Subcutaneous abdominal adipose tissue (tissue), 5 donors: Measurements from ENCODE around the gene PREP.
"Not testable (repeated sequence)": the region's sequence is repeated elsewhere in the genome, so short reads cannot be mapped to it uniquely, and the experiment has no call there.

ENCODE experiments used
- H3K27ac ChIP-seq: one replicate; pipeline ENCODE4 v1.7.0; 2013; ENCODE audit warnings: low read depth, mild to moderate bottlenecking, inconsistent platforms, low read length, moderate library complexity
- H3K27me3 ChIP-seq, 5 donors: one replicate each; pipeline ENCODE4 v1.7.0; 2013; ENCODE audit warnings: low read length in 5 of 5, inconsistent platforms in 1 of 5; ENCODE audit not compliant: control insufficient read depth in 5 of 5, insufficient read depth in 4 of 5
- H3K36me3 ChIP-seq, 5 donors: one replicate each; pipeline ENCODE4 v1.7.0; 2013; ENCODE audit warnings: low read length in 5 of 5; ENCODE audit not compliant: control insufficient read depth in 5 of 5, insufficient read depth in 5 of 5
- H3K4me1 ChIP-seq, 5 donors: one replicate each; pipeline ENCODE4 v1.7.0; 2013; ENCODE audit warnings: low read length in 5 of 5, mild to moderate bottlenecking in 3 of 5, moderate library complexity in 1 of 5; ENCODE audit not compliant: control insufficient read depth in 5 of 5, insufficient read depth in 5 of 5
- H3K4me3 ChIP-seq, 5 donors: one replicate each; pipeline ENCODE4 v1.7.0; 2013; ENCODE audit warnings: low read length in 5 of 5, low read depth in 1 of 5
- H3K9ac ChIP-seq, 5 donors: one replicate each; pipeline ENCODE4 v1.7.0; 2013; ENCODE audit warnings: low read length in 5 of 5, mild to moderate bottlenecking in 4 of 5, moderate library complexity in 3 of 5
- H3K9me3 ChIP-seq, 5 donors: one replicate each; pipeline ENCODE4 v1.7.0; 2013; ENCODE audit warnings: low read length in 5 of 5; ENCODE audit not compliant: control insufficient read depth in 5 of 5
- donor health status: healthy.
- donor health status: healthy.
- donor health status: healthy.
- donor health status: healthy.
- donor health status: healthy.

The PREP gene

DNA sequence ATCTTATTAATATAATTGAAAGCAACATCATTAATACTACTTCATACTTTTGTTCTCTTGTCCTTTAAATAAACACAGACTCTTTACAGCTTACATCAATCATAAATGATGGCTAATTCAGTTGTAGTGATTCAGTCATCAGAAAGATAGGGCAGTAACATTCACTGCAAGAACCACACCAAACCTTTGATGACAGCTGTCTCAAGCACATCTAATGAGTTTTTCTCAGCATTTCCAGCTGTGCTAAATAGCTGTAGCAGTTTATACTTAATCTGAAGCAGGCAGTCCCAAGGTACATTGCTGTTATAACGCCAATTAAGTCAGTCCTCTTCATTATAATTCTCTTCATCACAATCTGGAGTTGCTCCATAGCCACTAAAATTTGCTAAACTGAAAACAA, 45.7 kb downstream of the PREP start:
- H3K4me1 ChIP-seq, result peaks cover 0 to 7% (median 0%) of the 10 kb centered on the region in 5 donors
- no peak overlapping the region for H3K27ac ChIP-seq
- no peak overlapping the region for H3K9ac ChIP-seq
- H3K27me3 ChIP-seq, result no peaks in the 10 kb centered on the region
- peaks cover 11 to 25% (median 15%) of the 10 kb centered on the region in 5 donors for H3K36me3 ChIP-seq
- H3K9me3 ChIP-seq, result peaks cover 0 to 5% (median 0%) of the 10 kb centered on the region in 5 donors
- H3K4me3 ChIP-seq, result no peak overlapping the region

GRCh38 chr6:105352037-105352617, 50.8 kb downstream of the PREP start:
- Histone ChIP-seq H3K4me3 (no peak overlapping the region), H3K9ac (no peak overlapping the region), H3K27ac (no peak overlapping the region), H3K27me3 (no peaks in the 10 kb centered on the region), H3K9me3 (peaks cover 0 to 5% (median 0%) of the 10 kb centered on the region in 5 donors), H3K36me3 (peaks cover 30 to 41% (median 37%) of the 10 kb centered on the region in 5 donors), H3K4me1 (no peaks in the 10 kb centered on the region)

DNA sequence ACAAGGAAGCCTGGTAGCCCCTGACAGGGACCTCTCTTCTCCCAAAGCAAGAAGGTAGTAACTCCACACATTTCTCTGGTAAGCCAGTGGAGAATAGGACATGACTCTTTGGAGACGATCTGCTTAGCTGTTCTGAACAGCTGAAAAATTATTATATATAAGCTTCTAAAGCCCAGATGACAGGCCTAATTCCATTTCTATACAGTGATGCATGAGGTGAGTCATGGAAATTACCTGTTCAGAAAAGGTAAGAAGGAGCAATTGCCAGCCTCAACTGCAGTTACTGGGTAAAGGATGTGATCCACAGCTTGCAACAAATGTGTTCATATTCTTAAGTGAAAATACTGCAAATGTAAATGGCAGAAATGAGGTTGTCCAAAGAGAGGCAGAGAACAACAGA, 54.0 kb downstream of the PREP start:
- H3K9ac ChIP-seq, result no peak overlapping the region
- no peaks in the 10 kb centered on the region for H3K9me3 ChIP-seq
- H3K4me3 ChIP-seq, result no peak overlapping the region
- H3K27me3 ChIP-seq, result no peaks in the 10 kb centered on the region
- H3K27ac ChIP-seq, result no peak overlapping the region
- no peaks in the 10 kb centered on the region for H3K4me1 ChIP-seq
- peaks cover 23 to 43% (median 41%) of the 10 kb centered on the region in 5 donors for H3K36me3 ChIP-seq

DNA sequence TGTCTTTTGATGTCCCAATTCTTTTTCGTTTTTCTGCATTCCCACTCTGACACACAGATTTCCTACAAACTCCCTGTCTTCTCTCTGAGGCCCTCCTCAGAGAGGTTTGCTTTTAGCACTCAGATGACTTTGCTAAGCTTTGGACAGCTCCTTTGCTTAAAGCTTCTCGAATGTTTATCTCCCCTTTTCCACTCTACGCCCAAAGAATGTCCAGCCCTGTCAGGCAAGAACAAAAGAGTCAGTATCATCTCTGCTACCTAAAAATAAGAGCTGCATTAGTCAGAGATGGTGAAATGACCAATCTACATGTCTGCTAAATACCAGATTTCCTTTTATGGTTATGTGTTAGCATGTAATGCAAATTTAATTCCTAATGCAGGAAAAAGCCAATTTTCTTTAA, 56.8 kb downstream of the PREP start:
- no peak overlapping the region for H3K9ac ChIP-seq

DNA sequence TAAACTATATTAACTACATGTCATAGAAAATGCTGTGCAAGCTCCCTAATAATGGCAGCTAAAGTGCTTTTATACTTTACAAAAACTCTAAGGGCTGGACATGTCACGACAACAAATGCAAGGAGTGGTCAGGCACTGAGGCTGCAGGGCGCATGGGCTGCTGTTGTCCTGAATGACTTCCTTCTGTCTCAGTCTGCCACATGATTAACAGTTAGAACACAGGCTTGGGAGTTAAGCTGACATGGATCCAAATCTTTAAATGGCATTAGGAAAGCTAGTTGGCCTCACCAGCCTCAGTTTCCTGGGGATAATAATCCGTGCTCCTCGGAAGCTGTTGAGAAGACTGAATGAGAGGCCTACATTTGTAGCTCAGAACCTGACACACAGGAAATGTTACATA, 57.4 kb downstream of the PREP start:
- Histone ChIP-seq H3K27ac (no peak overlapping the region), H3K27me3 (no peaks in the 10 kb centered on the region), H3K4me1 (no peaks in the 10 kb centered on the region), H3K4me3 (no peak overlapping the region), H3K36me3 (peaks cover 7 to 20% (median 18%) of the 10 kb centered on the region in 5 donors), H3K9me3 (no peaks in the 10 kb centered on the region), H3K9ac (no peak overlapping the region)

More for the DNA sequence above, 56.8 kb downstream of the PREP start:
- Histone ChIP-seq H3K4me3 (no peak overlapping the region), H3K4me1 (no peaks in the 10 kb centered on the region), H3K27me3 (no peaks in the 10 kb centered on the region), H3K27ac (no peak overlapping the region), H3K9me3 (no peaks in the 10 kb centered on the region), H3K36me3 (peaks cover 11 to 25% (median 22%) of the 10 kb centered on the region in 5 donors)

- no peak overlapping the region for H3K9ac ChIP-seq
- no peaks in the 10 kb centered on the region for H3K9me3 ChIP-seq
- no peaks in the 10 kb centered on the region for H3K27me3 ChIP-seq
- peaks cover 4 to 19% (median 15%) of the 10 kb centered on the region in 5 donors for H3K36me3 ChIP-seq
- no peak overlapping the region for H3K27ac ChIP-seq
- H3K4me1 ChIP-seq, result no peaks in the 10 kb centered on the region
- no peak overlapping the region for H3K4me3 ChIP-seq
Measured at GRCh38 chr6:105344881-105345370, 58.0 kb downstream of the PREP start.

- not testable (repeated sequence) for H3K9ac ChIP-seq, H3K4me3 ChIP-seq, H3K27ac ChIP-seq, H3K36me3 ChIP-seq, H3K4me1 ChIP-seq, H3K27me3 ChIP-seq, H3K9me3 ChIP-seq
Measured at GRCh38 chr6:105338350-105338983, 64.4 kb downstream of the PREP start.

DNA sequence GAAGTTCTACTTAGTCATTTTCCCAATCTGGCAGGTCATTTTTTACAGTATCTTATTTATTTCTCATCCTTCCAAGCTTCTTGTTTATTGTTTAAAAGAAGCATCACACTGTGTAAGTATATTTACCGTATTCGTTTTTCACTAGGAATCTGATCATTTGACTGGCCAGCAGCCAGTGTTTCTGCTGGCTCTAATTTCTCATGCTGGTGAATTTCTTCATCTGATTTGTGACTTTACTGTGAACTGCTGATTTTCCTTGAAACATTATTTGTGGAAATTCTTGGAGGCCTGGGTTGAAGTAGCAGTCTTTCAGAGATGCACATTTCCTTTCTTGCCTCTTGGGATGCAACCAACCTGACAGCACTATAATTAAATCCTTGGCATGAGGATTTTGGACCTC, 65.9 kb downstream of the PREP start:
- Histone ChIP-seq H3K36me3 (peaks cover 9 to 13% (median 11%) of the 10 kb centered on the region in 5 donors), H3K4me3 (no peak overlapping the region), H3K9me3 (no peaks in the 10 kb centered on the region), H3K27ac (no peak overlapping the region), H3K4me1 (peaks cover 0 to 6% (median 0%) of the 10 kb centered on the region in 5 donors), H3K27me3 (no peaks in the 10 kb centered on the region), H3K9ac (peak overlapping the region in 1 of 5 donors; percentile 16)

- H3K27ac ChIP-seq, result no peak overlapping the region
Measured at GRCh38 chr6:105332576-105332975, 70.3 kb downstream of the PREP start.

GRCh38 chr6:105331927-105332326, 71.0 kb downstream of the PREP start:
- Histone ChIP-seq H3K9me3 (no peaks in the 10 kb centered on the region), H3K9ac (no peak overlapping the region), H3K27ac (no peak overlapping the region), H3K4me3 (no peak overlapping the region), H3K4me1 (peaks cover 0 to 1% (median 0%) of the 10 kb centered on the region in 5 donors), H3K36me3 (peaks cover 27 to 53% (median 35%) of the 10 kb centered on the region in 5 donors), H3K27me3 (no peaks in the 10 kb centered on the region)

More at GRCh38 chr6:105332576-105332975, 70.3 kb downstream of the PREP start:
- peaks cover 0 to 6% (median 0%) of the 10 kb centered on the region in 5 donors for H3K4me1 ChIP-seq
- H3K9me3 ChIP-seq, result no peaks in the 10 kb centered on the region
- H3K36me3 ChIP-seq, result peaks cover 27 to 48% (median 33%) of the 10 kb centered on the region in 5 donors
- H3K27me3 ChIP-seq, result no peaks in the 10 kb centered on the region
- no peak overlapping the region for H3K9ac ChIP-seq
- H3K4me3 ChIP-seq, result no peak overlapping the region
